Measurements from ENCODE around the gene UBE2K. TPM values are rescaled to one million over a fixed set of nuclear protein-coding genes. Genes with fewer than 3 reads are reported as not detected.

Gene UBE2K
- total and polyA plus RNA-seq, 2 donors (not counting 1 experiment from before 2014, with no cell fraction given), result 19.3 to 51.0 TPM

DNA sequence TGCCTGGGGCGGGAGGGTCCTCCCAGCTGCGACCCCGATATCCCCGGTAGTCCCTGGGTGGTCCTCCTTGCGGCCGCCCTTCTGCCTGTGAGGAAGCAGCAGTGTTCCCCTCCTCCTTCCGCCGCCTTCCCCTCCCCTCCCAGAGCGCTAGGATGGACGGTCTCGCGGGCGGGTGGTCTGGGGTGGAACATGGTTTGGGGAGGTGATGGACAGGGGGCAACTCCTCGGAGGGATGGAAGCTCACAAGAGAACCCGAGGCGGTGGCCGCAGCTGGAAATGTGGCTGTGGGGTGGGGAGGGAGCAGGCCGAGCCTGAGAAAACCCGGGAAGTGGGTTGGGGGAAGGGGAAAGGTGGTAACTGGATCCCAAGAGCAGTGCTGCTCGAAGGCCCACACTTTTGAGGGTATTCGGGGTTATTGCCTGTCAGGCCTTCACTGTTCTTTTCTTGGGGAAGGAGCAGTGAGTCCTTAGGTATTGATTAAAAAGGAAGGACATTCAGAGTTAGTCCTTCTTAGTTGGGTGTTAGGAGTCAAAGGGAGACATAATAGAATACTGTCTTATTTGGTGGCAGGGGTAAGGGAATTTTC, 581 bp downstream of the UBE2K start:
- peak; percentile 28 for ATAC-seq (ENCODE audit: low read depth)
- H3K4me1 ChIP-seq (ENCODE audit: control insufficient read depth in 2 of 2, insufficient read depth in 2 of 2, low read length in 2 of 2), result peaks cover 23 to 29% of the 10 kb centered on the region in 2 donors
- H3K9me3 ChIP-seq (ENCODE audit: control extremely low read depth in 1 of 3, control insufficient read depth in 2 of 3, insufficient read depth in 1 of 3, low read length in 2 of 3), result no peaks in the 10 kb centered on the region
- Mint-ChIP-seq H3K4me1 (peaks cover 41% of the 10 kb centered on the region), H3K9me3 (ENCODE audit: insufficient read depth) (no peaks in the 10 kb centered on the region), H3K27ac (peak overlapping the region; percentile 99), H3K27me3 (no peaks in the 10 kb centered on the region), H3K4me3 (peak overlapping the region; percentile 100)
- H3K79me2 ChIP-seq (ENCODE audit: control insufficient read depth, insufficient read depth, low read length), result peaks cover 72% of the 10 kb centered on the region
- peak overlapping the region; percentile 74 to 98 (median 96) for H3K4me3 ChIP-seq (ENCODE audit: control extremely low read depth in 1 of 5, extremely low read depth in 1 of 5, insufficient read depth in 1 of 5, low read depth in 2 of 5, low read length in 4 of 5)
- DNase-seq, result no peak
- H3K27me3 ChIP-seq (replicated peaks in 1 of 4; ENCODE audit: control extremely low read depth in 1 of 4, control insufficient read depth in 3 of 4, insufficient read depth in 4 of 4, low read length in 3 of 4), result no peaks in the 10 kb centered on the region
- intact Hi-C loops (cut with micrococcal nuclease), result loop anchor here (1.0 to 5.0 kb wide), 5 partner anchors 59 to 359 kb away; partner anchors contain the start of genes N4BP2, PDS5A and UGDH
- peak overlapping the region; percentile 87 to 90 for H3K27ac ChIP-seq (ENCODE audit: low read length in 2 of 2)
- peak overlapping the region; percentile 88 for H3K4me2 ChIP-seq (replicated peaks; ENCODE audit: low read depth, low read length, poor library complexity, severe bottlenecking)
- peak overlapping the region; percentile 85 for H2AFZ ChIP-seq (ENCODE audit: insufficient read depth, low read depth, low read length, poor library complexity, severe bottlenecking)
- WGBS (ENCODE audit: insufficient coverage), result 0% methylated on average over 13 of the region's 21 CpGs
- POLR2A ChIA-PET, result interaction anchor here (0.6 to 1.8 kb wide), 3 partner anchors 17 to 277 kb away, joined by 7 to 11 read pairs (median 8); partner anchors contain the start of gene SMIM14
- H3K36me3 ChIP-seq (replicated peaks in 1 of 2; ENCODE audit: control extremely low read depth in 1 of 2, control insufficient read depth in 1 of 2, extremely low read depth in 1 of 2, insufficient read depth in 2 of 2, low read length in 1 of 2), result peaks cover 0 to 9% of the 10 kb centered on the region in 2 experiments
- peaks cover 9% of the 10 kb centered on the region for H4K20me1 ChIP-seq (ENCODE audit: control insufficient read depth, insufficient read depth, low read length, poor library complexity, severe bottlenecking)
- TF ChIP-seq, protein P1, sequence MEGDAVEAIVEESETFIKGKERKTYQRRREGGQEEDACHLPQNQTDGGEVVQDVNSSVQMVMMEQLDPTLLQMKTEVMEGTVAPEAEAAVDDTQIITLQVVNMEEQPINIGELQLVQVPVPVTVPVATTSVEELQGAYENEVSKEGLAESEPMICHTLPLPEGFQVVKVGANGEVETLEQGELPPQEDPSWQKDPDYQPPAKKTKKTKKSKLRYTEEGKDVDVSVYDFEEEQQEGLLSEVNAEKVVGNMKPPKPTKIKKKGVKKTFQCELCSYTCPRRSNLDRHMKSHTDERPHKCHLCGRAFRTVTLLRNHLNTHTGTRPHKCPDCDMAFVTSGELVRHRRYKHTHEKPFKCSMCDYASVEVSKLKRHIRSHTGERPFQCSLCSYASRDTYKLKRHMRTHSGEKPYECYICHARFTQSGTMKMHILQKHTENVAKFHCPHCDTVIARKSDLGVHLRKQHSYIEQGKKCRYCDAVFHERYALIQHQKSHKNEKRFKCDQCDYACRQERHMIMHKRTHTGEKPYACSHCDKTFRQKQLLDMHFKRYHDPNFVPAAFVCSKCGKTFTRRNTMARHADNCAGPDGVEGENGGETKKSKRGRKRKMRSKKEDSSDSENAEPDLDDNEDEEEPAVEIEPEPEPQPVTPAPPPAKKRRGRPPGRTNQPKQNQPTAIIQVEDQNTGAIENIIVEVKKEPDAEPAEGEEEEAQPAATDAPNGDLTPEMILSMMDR (IDR thresholded peaks at IDR 0.05), result no peak
- TF ChIP-seq EZH2 (IDR thresholded peaks at IDR 0.05; ENCODE audit: borderline replicate concordance, insufficient read depth, low read depth, low read length, poor library complexity, severe bottlenecking), result no peak
- peak overlapping the region; percentile 93 for H3K9ac ChIP-seq (ENCODE audit: low read length)
- CTCF ChIA-PET, result interaction anchor here (0.6 to 3.3 kb wide), 9 partner anchors 10 to 626 kb away, joined by 3 to 21 read pairs (median 4); partner anchors contain the start of genes SMIM14 and UGDH
